Measurements from ENCODE around the gene HLA-F.

The HLA-F gene

DNA sequence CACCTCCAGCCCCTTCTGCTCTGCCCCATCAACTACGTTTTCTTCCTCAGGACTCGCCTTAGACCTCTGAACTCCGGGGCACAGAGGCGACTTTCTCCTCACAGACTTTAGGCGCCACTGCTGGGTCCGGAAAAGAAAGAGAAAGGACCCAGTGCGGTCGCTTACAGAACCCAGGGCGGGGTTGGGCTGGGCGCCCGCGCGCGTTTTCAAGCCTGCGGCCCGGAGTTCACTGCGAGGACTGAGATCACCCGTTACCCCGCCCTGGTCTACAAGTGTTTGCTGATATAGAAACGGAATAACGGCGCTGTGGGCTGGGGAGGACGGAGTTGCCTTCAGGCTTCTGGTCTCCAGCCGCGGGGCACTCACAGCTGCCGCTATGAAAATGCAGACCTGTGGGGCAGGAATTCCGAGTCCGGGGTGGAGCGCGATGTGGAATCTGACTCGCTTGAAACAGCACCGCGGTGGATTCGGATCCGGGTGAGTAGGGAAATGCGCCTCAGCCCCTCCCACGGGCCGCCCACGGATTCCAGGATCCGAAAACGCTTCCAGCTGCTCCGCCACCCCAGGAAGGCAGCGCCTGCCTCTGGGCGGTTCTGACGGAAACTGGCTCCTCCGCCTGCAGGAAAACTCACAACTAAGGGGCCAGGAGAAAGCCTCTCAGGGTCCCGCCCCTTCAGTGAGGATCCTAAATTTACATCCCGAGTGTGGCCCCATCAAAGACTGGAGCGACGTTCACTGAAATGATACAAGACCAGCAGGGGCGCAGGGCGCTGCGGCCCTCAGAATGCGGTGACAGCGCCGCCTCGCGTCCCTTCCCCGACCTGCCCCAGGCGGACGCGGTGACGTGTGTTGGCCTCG is 29.4 kb downstream of the HLA-F start:
- no peaks in the 10 kb centered on the region for H3K9me3 ChIP-seq (ENCODE audit: severe bottlenecking)
- H3K4me3 ChIP-seq (ENCODE audit: severe bottlenecking): peak overlapping the region; percentile 54
- no peaks in the 10 kb centered on the region for H3K36me3 ChIP-seq (ENCODE audit: low read depth)
- H3K4me1 ChIP-seq (ENCODE audit: insufficient read depth, poor library complexity, severe bottlenecking): peaks cover 6% of the 10 kb centered on the region
- DNase-seq (ENCODE audit: low spot score): peak; percentile 78
- peak overlapping the region; percentile 53 for H3K27ac ChIP-seq (ENCODE audit: poor library complexity, severe bottlenecking)
- TF ChIP-seq CTCF (IDR thresholded peaks at IDR 0.05; ENCODE audit: poor library complexity, severe bottlenecking): peak; percentile 98
- ATAC-seq (ENCODE audit: low read depth): peak; percentile 68
- H3K27me3 ChIP-seq (ENCODE audit: insufficient read depth, poor library complexity, severe bottlenecking): no peaks in the 10 kb centered on the region

DNA sequence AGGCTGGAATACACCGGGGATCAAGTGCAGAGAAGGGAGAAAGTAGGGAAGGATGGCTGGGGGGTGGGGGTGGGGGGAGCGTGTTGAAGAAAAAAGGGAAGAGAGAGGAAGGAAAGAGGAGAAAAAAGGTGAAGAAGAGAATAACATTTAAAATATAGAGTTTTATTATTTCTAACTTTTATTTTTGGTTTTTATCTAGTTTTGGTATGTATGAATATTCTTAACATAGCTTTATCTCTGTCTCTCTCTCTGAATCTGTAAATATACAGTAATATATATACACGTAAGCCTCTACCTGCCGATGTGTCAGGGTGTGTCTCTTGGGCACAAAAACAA is 30.0 kb downstream of the HLA-F start:
- TF ChIP-seq CTCF (IDR thresholded peaks at IDR 0.05; ENCODE audit: poor library complexity, severe bottlenecking): peak; percentile 80
- peaks cover 6% of the 10 kb centered on the region for H3K4me1 ChIP-seq (ENCODE audit: insufficient read depth, poor library complexity, severe bottlenecking)
- no peaks in the 10 kb centered on the region for H3K36me3 ChIP-seq (ENCODE audit: low read depth)
- H3K9me3 ChIP-seq (ENCODE audit: severe bottlenecking): no peaks in the 10 kb centered on the region
- DNase-seq (ENCODE audit: low spot score) (no peak), ATAC-seq (ENCODE audit: low read depth) (no peak)
- peak overlapping the region; percentile 54 for H3K4me3 ChIP-seq (ENCODE audit: severe bottlenecking)
- H3K27me3 ChIP-seq (ENCODE audit: insufficient read depth, poor library complexity, severe bottlenecking): no peaks in the 10 kb centered on the region
- H3K27ac ChIP-seq (ENCODE audit: poor library complexity, severe bottlenecking): peak overlapping the region; percentile 53

DNA sequence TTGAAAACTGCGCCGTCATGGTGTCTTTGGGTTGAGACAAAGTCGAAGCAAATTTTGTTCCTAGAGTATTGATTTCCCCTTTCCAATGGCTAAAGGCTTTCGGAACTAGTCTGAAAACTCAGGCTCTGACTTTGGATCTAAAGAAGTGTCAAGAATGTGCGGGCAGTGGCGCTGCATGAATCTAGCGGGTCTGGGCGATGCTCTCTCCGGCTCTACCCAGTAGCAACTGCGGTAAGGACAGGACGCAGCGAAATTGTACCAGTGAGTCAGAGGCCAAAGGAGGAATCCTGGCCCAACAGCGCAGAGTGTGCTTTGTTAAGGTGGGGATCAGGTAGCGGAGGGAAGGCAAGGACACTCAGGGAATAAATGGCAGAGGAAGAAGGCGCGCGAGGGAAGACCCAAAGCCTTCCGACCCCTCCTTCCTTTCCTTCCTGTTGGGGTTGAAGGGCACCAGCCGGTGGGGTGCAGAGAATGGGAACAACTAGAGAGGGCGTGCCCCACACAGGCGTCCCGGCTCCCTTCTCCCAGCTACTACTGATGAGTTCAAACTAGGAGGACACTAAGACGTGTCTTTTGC is 32.1 kb downstream of the HLA-F start:
- H3K36me3 ChIP-seq (ENCODE audit: low read depth): no peaks in the 10 kb centered on the region
- no peak for TF ChIP-seq CTCF (IDR thresholded peaks at IDR 0.05; ENCODE audit: poor library complexity, severe bottlenecking)
- H3K4me1 ChIP-seq (ENCODE audit: insufficient read depth, poor library complexity, severe bottlenecking): peaks cover 6% of the 10 kb centered on the region
- H3K27ac ChIP-seq (ENCODE audit: poor library complexity, severe bottlenecking): no peak overlapping the region
- no peak for ATAC-seq (ENCODE audit: low read depth)
- H3K4me3 ChIP-seq (ENCODE audit: severe bottlenecking): no peak overlapping the region
- no peaks in the 10 kb centered on the region for H3K9me3 ChIP-seq (ENCODE audit: severe bottlenecking)
- H3K27me3 ChIP-seq (ENCODE audit: insufficient read depth, poor library complexity, severe bottlenecking): no peaks in the 10 kb centered on the region
- DNase-seq (ENCODE audit: low spot score): no peak

GRCh38 chr6:29757282-29757681 is 34.0 kb downstream of the HLA-F start:
- H3K9me3 ChIP-seq (ENCODE audit: severe bottlenecking): no peaks in the 10 kb centered on the region
- H3K4me1 ChIP-seq (ENCODE audit: insufficient read depth, poor library complexity, severe bottlenecking): peaks cover 6% of the 10 kb centered on the region
- H3K36me3 ChIP-seq (ENCODE audit: low read depth): no peaks in the 10 kb centered on the region
- H3K4me3 ChIP-seq (ENCODE audit: severe bottlenecking): no peak overlapping the region
- H3K27ac ChIP-seq (ENCODE audit: poor library complexity, severe bottlenecking): no peak overlapping the region
- ATAC-seq (ENCODE audit: low read depth) (no peak), DNase-seq (ENCODE audit: low spot score) (no peak)
- H3K27me3 ChIP-seq (ENCODE audit: insufficient read depth, poor library complexity, severe bottlenecking): no peaks in the 10 kb centered on the region
- TF ChIP-seq CTCF (IDR thresholded peaks at IDR 0.05; ENCODE audit: poor library complexity, severe bottlenecking): no peak

Measured in RWPE2 (cell line).